NCI-H2227 treated with DMSO at 0.1 percent for 48 hours (cell line): ENCODE measurements around the gene JUP.
"Not testable (repeated sequence)": the region's sequence is repeated elsewhere in the genome, so short reads cannot be mapped to it uniquely, and the experiment has no call there.

Experiments
- DNase-seq: peaks from one replicate; lab custom pipeline; 2025; lab: John Stamatoyannopoulos, UW

Gene JUP

DNA sequence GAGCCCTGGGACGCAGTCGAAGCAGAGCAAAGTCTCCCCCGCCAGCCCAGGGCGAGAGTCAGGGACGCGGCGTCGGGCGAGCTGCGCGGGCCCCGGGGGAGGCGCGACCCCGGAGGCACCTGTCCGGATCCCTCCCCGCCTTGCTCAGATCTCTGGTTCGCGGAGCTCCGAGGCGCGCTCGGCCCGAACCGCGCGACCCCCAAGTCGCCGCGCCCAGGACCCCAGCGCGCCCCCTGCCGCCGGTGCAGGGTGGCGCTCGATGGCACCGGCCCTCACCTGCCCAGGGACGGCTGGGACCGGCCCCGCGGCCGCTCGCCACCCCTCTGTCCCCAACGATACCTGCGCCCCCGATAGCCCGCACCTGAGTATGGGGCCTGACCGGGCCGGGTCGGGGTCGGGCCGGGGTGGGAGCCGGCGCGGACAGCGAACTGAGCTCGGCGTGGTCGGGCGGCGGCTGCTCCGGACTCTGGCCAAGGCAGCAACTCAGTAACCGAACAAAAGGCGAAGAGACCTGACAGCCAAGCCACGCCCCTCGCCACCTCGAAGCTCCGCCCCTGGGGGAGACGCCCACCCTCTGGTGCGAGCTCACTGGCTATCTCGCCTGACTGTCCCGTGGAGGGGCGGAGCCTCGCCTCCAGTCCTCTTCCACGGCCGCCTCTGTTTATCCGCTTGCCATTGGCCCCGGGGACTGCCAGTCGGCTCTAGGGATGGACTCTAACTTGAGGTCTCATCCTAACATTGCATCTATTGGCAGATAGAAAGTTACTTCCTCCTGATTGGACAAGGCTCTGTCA is at the start of gene JUP:
Gene JUP, minus strand, starts transcription at position 485 of the 794 bp plus-strand sequence. CDS start 14,857 bp downstream, outside the sequence.
- peak; percentile 99 for DNase-seq

DNA sequence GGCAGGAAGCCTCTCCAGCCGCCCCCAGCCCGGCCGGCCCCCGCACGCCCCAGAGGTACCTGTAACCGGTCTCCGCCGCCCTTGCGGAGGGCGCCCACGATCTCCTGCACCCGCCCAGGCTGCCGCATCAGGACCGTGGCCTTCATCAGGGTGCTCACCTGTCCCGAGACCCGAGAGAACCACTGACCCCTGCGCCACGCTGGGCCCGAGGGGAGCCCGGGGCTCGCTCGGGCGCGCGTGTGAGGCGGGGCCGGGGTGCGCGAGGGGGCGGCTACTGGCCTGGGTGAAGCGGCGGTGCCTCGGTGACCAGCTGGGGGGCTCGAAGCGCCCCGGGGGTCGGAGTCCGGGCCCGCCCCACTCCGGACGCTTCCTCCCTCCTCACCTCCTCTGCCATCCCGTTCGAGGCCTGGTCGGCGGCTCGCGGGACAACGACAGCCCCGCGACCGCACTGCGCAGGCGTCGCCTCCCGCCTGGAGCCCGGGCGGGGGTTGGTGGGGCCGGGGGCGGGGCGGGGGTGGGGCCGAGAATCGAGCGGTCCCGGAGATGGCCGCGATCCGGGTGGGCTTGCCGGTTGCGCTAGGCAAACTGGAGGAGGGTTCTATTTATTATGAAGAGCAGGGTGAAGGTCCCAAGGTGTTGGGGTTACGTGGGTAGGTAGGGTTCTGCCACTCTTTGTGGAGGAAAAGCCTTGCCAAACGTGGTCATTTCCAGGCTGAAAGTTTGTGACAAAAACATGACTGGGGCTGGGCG is 49.5 kb upstream of the JUP start, which contains the start of gene NT5C3B:
Gene NT5C3B, minus strand, starts transcription at position 433 of the 750 bp plus-strand sequence. Its CDS starts 39 bp downstream, at position 394.
- peak; percentile 54 for DNase-seq

- DNase-seq, result no peak
Observed at GRCh38 chr17:41835214-41835799, 48.8 kb upstream of the JUP start.

GRCh38 chr17:41829961-41830360 is 43.5 kb upstream of the JUP start:
- DNase-seq, result not testable (repeated sequence)

DNA sequence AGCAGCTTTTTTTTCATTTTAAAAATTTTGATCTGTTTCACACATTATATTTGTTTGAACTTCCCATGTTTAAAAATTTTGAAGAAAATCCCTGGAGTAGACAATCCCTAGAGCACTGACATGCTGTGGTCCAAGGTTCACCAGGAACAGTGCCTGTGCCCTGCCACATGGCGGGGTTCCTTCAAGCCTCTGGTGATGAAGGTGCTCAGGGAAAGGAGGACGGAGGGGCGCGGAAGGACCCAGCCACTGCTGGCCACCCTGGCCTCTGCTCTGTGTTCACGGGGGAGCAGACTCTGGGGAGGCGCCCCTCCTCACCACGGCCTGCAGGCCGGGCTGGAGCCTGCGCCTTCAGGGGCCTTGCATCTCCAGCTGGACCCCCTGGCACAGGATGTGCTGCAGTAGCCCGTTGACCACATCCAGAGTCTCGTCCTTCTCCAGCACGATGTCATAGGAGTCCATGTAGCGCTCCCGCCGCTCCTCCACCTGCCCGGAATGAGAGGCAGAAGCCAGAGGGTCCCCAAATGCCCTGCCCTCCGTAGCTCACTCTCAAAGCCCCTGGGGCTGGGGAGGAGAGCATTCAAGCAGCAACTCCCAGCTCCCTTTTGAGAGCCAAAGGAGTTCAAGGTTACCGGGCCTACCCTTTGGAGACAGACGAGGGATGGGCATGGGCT is 38.8 kb upstream of the JUP start:
- DNase-seq, result no peak

DNA sequence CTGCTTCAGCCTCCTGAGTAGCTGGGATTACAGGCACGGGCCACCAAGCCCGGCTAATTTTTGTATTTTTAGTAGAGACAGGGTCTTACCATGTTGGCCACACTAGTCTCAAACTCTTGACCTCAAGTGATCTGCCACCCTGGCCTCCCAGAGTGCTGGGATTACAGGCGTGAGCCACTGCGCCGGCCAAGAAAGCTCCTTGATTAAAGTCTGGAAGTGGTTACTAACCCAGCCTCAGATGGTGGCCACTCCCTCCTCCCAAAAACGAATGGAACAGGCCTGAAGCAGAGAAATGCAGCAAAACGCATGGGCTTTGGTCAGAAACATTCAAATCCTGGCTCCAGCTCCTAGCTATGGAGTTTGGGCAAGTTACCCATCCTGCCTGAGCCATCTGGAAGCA is 37.6 kb upstream of the JUP start:
- no peak for DNase-seq

DNA sequence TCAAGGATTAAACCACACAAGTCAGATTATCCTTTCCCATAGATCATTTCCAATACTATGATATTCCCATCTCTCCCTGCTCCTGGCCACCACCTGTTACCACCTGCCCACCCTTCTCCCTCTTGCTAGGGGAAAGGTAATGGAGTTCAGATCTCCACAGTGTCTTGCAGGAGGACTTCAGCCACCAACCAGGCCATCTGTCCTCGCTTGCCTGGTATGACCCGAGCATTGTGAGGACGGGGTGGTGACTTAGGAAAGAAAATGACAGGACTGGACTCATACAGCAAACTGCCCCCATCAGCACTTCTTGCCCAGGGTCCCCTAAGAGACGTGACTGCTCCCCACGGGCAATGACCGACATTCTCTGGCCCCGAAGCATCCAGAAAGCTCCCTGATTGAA is 37.1 kb upstream of the JUP start:
- DNase-seq, result no peak

GRCh38 chr17:41823141-41823524 is 36.6 kb upstream of the JUP start:
- DNase-seq, result no peak

GRCh38 chr17:41822216-41823140 is 36.0 kb upstream of the JUP start:
- no peak for DNase-seq

- no peak for DNase-seq
Observed at GRCh38 chr17:41821776-41822175, 35.3 kb upstream of the JUP start.

GRCh38 chr17:41818024-41818423 is 31.5 kb upstream of the JUP start:
- DNase-seq, result no peak

DNA sequence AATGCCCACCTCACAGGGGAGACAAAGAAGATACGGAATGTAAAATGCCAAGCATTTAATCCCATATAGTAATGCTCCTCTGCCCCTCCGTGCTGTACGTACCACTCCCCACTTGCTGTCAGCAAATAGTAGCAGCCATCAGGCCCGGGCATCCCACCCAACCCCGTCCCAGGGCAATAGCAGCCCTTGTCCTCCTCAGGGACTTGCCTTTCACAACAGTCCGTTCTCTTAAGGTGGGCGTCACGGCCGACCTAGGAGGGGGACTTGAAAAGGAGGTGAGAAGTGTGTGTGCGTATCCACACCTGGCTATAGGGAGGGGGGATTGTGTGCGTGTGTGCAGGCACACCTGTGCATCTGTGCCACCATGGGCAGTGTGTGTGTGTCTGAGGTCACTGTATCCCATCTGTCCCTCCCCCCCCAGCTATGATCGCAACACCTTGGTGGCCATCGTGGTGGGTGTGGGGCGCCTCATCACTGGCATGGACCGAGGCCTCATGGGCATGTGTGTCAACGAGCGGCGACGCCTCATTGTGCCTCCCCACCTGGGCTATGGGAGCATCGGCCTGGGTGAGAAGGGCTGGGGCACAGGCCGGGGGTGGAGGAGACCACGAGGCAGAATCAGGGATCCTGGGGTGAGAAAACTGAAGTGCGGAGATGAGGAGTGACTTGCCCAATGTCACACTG is 30.3 kb upstream of the JUP start:
- no peak for DNase-seq

DNA sequence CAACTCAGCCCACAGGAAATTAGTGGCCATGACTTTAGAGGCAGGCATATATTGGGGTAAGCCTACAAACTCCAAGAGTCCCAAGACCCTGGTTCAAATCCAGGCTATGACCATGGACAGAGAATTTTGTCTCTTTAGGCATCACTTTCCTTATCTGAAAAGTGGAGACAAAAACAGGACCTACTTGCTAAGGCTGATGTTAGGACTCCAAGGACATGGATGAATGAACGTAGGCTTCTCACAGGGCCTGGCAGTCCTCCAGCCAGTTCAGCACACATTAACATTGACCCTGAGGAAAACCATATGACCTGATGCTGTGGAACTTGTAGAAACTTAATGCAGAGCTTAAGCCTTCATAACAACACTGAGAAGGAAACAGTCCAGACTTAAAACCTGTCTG is 27.7 kb upstream of the JUP start:
- no peak for DNase-seq

DNA sequence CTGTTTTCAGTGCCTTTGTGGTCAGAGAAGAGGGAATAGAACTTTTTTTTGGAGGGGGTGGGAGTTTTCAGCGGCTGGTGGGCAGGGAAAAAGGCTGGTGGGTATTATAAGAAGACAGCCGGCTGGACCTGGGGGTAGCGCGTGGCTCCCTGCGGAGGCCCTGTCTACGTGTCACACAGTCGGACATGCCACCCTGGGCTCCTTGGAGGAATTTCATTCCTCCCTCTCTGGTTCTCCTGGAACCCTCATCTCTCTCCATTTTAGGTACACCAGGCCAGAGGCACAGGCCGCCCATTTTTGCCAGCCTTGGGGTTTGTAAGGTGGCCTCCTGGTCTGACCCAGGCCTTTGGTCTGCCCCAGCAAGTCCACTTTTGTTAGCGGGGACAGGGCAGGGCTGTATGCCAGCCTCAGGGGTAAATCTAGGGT is 27.2 kb upstream of the JUP start:
- DNase-seq, result no peak

DNA sequence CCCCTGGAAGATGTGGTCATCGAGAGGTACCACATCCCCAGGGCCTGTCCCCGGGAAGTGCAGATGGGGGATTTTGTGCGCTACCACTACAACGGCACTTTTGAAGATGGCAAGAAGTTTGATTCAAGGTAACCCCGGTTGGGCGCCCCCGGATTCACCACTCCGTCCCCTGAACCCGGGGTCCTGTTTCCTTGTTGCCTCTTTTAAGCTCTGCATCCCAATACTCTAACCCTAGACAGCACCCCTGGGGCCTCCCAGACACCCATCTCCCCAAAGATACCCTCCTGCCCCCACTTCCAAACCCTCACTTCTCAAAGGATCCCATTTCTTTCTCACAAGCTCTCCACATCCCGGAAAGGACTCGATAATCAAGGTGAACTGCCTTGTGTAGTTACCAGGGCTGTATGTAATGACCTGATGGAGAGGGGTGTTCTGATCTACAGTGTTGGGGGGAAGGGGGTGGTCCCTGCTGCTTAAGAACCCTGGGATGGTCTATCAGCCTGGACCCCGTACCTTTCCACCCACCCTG is 26.7 kb upstream of the JUP start:
- no peak for DNase-seq

DNA sequence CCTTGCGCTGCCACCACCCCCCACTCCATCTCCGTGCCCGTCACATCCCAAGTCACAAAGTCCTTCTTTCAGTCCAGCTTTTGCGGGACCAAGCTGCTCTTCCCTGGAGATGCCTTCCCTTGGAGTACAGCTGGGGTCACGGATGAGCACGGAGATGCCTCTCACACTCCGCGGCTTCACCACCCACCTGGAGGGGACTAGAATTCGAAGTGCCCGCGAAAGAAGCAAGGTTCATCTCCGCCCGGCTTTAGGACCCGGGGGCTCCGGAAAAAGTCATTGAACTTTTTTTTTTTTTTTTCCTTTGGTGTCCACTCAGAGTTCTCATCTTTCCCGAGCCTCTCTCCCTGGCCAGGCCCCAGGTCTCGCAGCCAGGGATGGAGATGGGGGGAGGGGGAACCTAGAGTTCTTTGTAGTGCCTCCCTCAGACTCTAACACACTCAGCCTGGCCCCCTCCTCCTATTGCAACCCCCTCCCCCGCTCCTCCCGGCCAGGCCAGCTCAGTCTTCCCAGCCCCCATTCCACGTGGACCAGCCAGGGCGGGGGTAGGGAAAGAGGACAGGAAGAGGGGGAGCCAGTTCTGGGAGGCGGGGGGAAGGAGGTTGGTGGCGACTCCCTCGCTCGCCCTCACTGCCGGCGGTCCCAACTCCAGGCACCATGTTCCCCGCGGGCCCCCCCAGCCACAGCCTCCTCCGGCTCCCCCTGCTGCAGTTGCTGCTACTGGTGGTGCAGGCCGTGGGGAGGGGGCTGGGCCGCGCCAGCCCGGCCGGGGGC is 26.1 kb upstream of the JUP start, which contains the start of gene FKBP10:
Gene FKBP10, plus strand, starts transcription at position 624 of the 771 bp plus-strand sequence. Its CDS starts 31 bp downstream, at position 655.
- DNase-seq, result peak; percentile 82

DNA sequence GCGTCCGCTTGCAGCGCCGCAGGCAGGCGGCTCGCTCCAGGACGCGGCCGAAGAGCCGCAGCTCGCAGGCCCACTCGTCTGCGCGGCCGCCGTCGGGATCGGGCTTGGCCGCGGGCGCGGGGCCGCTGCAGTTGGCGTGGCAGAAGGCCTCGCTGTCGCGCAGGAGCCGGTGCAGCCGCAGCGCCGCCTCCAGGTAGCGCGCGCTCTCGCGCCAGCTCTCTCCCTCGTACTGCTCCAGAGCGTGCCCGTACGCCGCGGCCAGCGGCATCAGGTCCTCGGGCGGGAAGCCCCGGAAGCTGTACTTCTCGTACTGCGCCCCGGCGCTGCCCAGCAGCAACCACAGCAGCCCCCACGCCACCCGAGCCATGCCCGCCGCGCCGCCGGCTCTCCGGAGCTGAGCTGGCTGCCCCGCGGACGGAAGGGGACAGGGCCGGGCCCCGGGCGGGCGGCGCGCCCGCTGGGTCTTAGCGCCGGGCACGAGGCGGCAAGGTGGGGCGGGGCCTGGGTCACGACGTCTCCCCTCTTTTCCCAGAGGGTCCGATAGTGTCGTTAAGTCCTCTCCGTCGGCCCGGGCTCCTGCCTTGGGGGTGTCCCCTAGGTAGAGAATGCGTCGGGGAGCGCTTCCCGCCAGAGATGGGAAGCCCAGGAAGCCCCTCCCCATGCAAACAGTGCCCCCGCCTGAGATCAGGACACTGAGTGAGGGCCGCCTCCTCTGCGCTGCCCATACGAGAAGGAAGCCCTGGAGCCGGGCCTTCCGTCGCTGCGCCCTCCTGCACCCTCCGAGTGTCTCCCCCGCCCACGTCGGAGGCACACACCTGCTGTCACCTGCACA is 25.3 kb upstream of the JUP start, which contains the start of gene P3H4:
Gene P3H4, minus strand, starts transcription at position 401 of the 832 bp plus-strand sequence. Its CDS starts 34 bp downstream, at position 367.
- DNase-seq, result peak; percentile 77
